GM10248 (cell line): ENCODE measurements around the gene RFX4.

ENCODE experiments used
- CTCF ChIA-PET: fragments of 300-600 bp; sonication (Branson Sonifier 250); formaldehyde crosslinking; extraction: SDS; loops from one replicate; lab custom pipeline; 2021; ENCODE audit warnings: antibody characterized with exemption; lab: Yijun Ruan, JAX
- POLR2A ChIA-PET: fragments of 350-650 bp; sonication (Branson Sonifier 250); formaldehyde crosslinking; extraction: SDS; loops from one replicate; lab custom pipeline; 2020; ENCODE audit warnings: antibody characterized with exemption; lab: Yijun Ruan, JAX
- DNase-seq: peaks from one replicate; pipeline ENCODE4 v3.0.0; 2012; ENCODE audit errors: extremely low spot score
- CTCF ChIP-seq: IDR thresholded peaks from 2 replicates; pipeline ENCODE4 v1.5.1; 2012; ENCODE audit warnings: mild to moderate bottlenecking, low read depth; ENCODE audit errors: extremely low read depth, missing control alignments, control extremely low read depth

RFX4 gene

GRCh38 chr12:106801830-106802533 lies 219.2 kb downstream of the RFX4 start:
- ChIA-PET POLR2A (no interaction called here), CTCF (interaction anchor here (0.9 to 1.9 kb wide), 4 partner anchors 11 to 27 kb away, joined by 3 to 5 read pairs (median 4); no protein-coding TSS in a partner anchor)
- DNase-seq, result no peak
- TF ChIP-seq CTCF, result no peak

GRCh38 chr12:106804668-106805067 lies 221.9 kb downstream of the RFX4 start:
- ChIA-PET CTCF (no interaction called here), POLR2A (no interaction called here)
- TF ChIP-seq CTCF, result no peak
- no peak for DNase-seq
